ENCODE results near the gene GRIN1.

Gene GRIN1

GRCh38 chr9:137189297-137190295 is 50.6 kb downstream of the GRIN1 start (continued):
- TF ChIP-seq PRDM2 (tag by site-specific recombination; IDR thresholded peaks at IDR 0.05; ENCODE audit: borderline replicate concordance) (no peak), ZEB2 (tag by site-specific recombination; IDR thresholded peaks at IDR 0.05) (0 out of 2 replicates have a peak, but pooled peaks have one; percentile 3)

- ChIA-PET CTCF (interaction anchor here (1.1 to 2.9 kb wide), 7 partner anchors 8 to 72 kb away, joined by 3 to 22 read pairs (median 7); partner anchors contain the start of genes NDOR1, RNF224 and TMEM203), POLR2A (interaction anchor here (0.6 to 7.1 kb wide), 12 partner anchors 8 to 745 kb away, joined by 3 to 178 read pairs (median 24); partner anchors contain the start of genes LRRC26, NDOR1, TMEM203 and TPRN)
- peak; percentile 48 for TF ChIP-seq GLIS2 (tag by site-specific recombination; IDR thresholded peaks at IDR 0.05)
- peak; percentile 21; the same call in 1 of the 2 replicates for TF ChIP-seq KLF1 (tag by site-specific recombination; IDR thresholded peaks at IDR 0.05)
- TF ChIP-seq ZNF280D (tag by site-specific recombination; IDR thresholded peaks at IDR 0.05): no peak
- no peak for TF ChIP-seq SP3 (tag by site-specific recombination; IDR thresholded peaks at IDR 0.05)
- peak; percentile 46; the same call in 1 of the 2 replicates for TF ChIP-seq CTCF (tag by site-specific recombination; IDR thresholded peaks at IDR 0.05)
- TF ChIP-seq ZIC2 (tag by site-specific recombination; IDR thresholded peaks at IDR 0.05): peak; percentile 77
- no peak for TF ChIP-seq ZNF639 (tag by site-specific recombination; IDR thresholded peaks at IDR 0.05)
- no peak for TF ChIP-seq ZNF830 (tag by site-specific recombination; IDR thresholded peaks at IDR 0.05; ENCODE audit: low read depth)
- TF ChIP-seq ZNF19 (tag by site-specific recombination; IDR thresholded peaks at IDR 0.05; ENCODE audit: low read depth): no peak
- no peak for TF ChIP-seq ZNF654 (tag by site-specific recombination; IDR thresholded peaks at IDR 0.05; ENCODE audit: low read depth)
- no peak for TF ChIP-seq ZNF132 (tag by site-specific recombination; IDR thresholded peaks at IDR 0.05; ENCODE audit: borderline replicate concordance)
- no peak for TF ChIP-seq ZSCAN16 (tag by site-specific recombination; IDR thresholded peaks at IDR 0.05)
- no peak for TF ChIP-seq ZNF555 (tag by site-specific recombination; conservative IDR thresholded peaks at IDR 0.05)
- TF ChIP-seq ZNF37A (tag by site-specific recombination; IDR thresholded peaks at IDR 0.05): no peak
- peak; percentile 79 for TF ChIP-seq GLIS1 (tag by site-specific recombination; IDR thresholded peaks at IDR 0.05)
- 0 out of 2 replicates have a peak, but pooled peaks have one; percentile 4 for TF ChIP-seq HIC1 (tag by site-specific recombination; IDR thresholded peaks at IDR 0.05)
- TF ChIP-seq YY1 (tag by site-specific recombination; IDR thresholded peaks at IDR 0.05): no peak
Observed at GRCh38 chr9:137190315-137190856, 51.4 kb downstream of the GRIN1 start.

More at GRCh38 chr9:137190315-137190856, 51.4 kb downstream of the GRIN1 start:
- Histone ChIP-seq H3K36me3 (ENCODE audit: control insufficient read depth in 2 of 2, insufficient read depth in 1 of 2, low read length in 2 of 2) (peaks cover 0 to 52% of the 10 kb centered on the region in 2 experiments; a peak in 1 of 3 replicates), H3K27ac (ENCODE audit: extremely low read depth, low read depth, low read length) (no peak overlapping the region), H3K4me3 (ENCODE audit: low read depth, low read length) (no peak overlapping the region), H3K9me3 (ENCODE audit: control insufficient read depth, insufficient read depth, low read depth, low read length) (no peaks in the 10 kb centered on the region), H3K4me1 (ENCODE audit: control insufficient read depth, insufficient read depth, low read length) (peaks cover 14% of the 10 kb centered on the region)

Data from HEK293 (cell line).